ENCODE results near the gene NSD1. TPM values are rescaled to one million over a fixed set of nuclear protein-coding genes. Genes with fewer than 3 reads are reported as not detected.

NSD1 gene
- total and polyA plus RNA-seq, 2 of the 4 experiments (the other 2 are of a cell fraction) = 7.7 to 31.0 TPM

DNA sequence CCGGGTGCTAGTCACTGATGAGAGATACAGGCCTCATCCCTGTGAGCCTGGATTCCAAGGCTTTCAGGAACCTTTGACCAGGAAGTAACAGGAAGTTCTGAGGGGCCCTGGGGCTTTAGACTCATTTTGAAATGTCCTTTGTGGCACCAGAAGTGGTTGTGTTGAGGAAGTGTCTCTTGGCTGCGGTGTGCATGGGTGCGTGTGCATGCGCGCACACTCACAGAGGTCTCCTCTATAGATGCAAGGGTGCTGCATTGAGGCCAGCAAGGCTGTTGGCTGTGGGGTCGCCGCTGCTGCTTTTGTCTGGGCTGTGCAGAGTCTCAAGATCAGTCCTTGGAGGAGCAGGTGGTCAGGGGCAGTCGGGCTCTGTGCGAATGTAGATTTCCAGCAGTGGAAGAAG is 162.4 kb downstream of the NSD1 start:
- H3K4me1 ChIP-seq (ENCODE audit: control insufficient read depth, insufficient read depth, low read length) = peaks cover 5% of the 10 kb centered on the region; the same call in 1 of the 2 replicates
- intact Hi-C loops (cut with micrococcal nuclease) = no loop called here
- no peak overlapping the region for H2BK120ac ChIP-seq (ENCODE audit: low read depth, low read length)
- H2AK5ac ChIP-seq (ENCODE audit: low read depth, low read length) = no peak overlapping the region
- no peak overlapping the region for H3K27ac ChIP-seq (ENCODE audit: insufficient read depth, low read length)
- H4K91ac ChIP-seq (ENCODE audit: insufficient read depth, low read depth, low read length) = no peak overlapping the region
- no peak for ATAC-seq (ENCODE audit: low read depth)
- no peak for TF ChIP-seq BHLHE40 (IDR thresholded peaks at IDR 0.05; ENCODE audit: low read depth, low read length)
- TF ChIP-seq MAZ (IDR thresholded peaks at IDR 0.05; ENCODE audit: borderline replicate concordance, low read depth, low read length) = no peak
- no peak overlapping the region for H4K8ac ChIP-seq (ENCODE audit: low read depth in 2 of 2, low read length in 2 of 2)
- no peaks in the 10 kb centered on the region for H3K9me3 ChIP-seq (ENCODE audit: control insufficient read depth, insufficient read depth, low read length)
- H3K27me3 ChIP-seq (ENCODE audit: control insufficient read depth, insufficient read depth, low read length) = no peaks in the 10 kb centered on the region
- H2AK9ac ChIP-seq (replicated peaks; ENCODE audit: low read depth, low read length, poor library complexity) = no peak overlapping the region
- DNase-seq = no peak
- H3K9ac ChIP-seq (ENCODE audit: low read depth, low read length) = no peak overlapping the region
- H3K9me1 ChIP-seq (ENCODE audit: insufficient read depth, low read length) = no peaks in the 10 kb centered on the region
- H3K14ac ChIP-seq (replicated peaks; ENCODE audit: low read depth, low read length) = no peak overlapping the region
- CTCF ChIA-PET = no interaction called here
- BruUV-seq (replicated peaks) = no TSS peak
- H2BK20ac ChIP-seq (ENCODE audit: low read depth, low read length) = no peak overlapping the region
- H4K20me1 ChIP-seq (ENCODE audit: insufficient read depth, low read length) = no peaks in the 10 kb centered on the region
- no peak overlapping the region for H3K18ac ChIP-seq (ENCODE audit: low read depth, low read length)
- no peak overlapping the region for H3K4me2 ChIP-seq (ENCODE audit: low read depth, low read length)
- POLR2A ChIA-PET (ENCODE audit: unreplicated experiment) = no interaction called here
- no peak overlapping the region for H3K4ac ChIP-seq (ENCODE audit: low read depth, low read length)
- WGBS, 2 experiments (ENCODE audit: extremely low coverage in 2 of 2, insufficient read length in 1 of 2) = 98% methylated on average over 7 of the region's 9 CpGs; no CpG with 5 or more reads in 1 of the 2 experiments
- H3K36me3 ChIP-seq (ENCODE audit: control insufficient read depth, insufficient read depth, low read length) = peaks cover 47% of the 10 kb centered on the region
- H2BK5ac ChIP-seq (ENCODE audit: low read depth, low read length, poor library complexity, severe bottlenecking) = no peak overlapping the region
- dilution Hi-C loops (cut with HindIII; ENCODE audit: low sequenced_read_pairs, unreplicated experiment) = no loop called here
- in situ Hi-C loops (cut with MboI; ENCODE audit: low sequenced_read_pairs) = no loop called here
- H3K79me1 ChIP-seq (ENCODE audit: low read depth in 1 of 2, low read length in 2 of 2) = peaks cover 5 to 22% of the 10 kb centered on the region in 2 experiments; a peak in 3 of 4 replicates
- H3K23ac ChIP-seq (ENCODE audit: low read depth, low read length) = no peak overlapping the region
- no peak overlapping the region for H3K56ac ChIP-seq (ENCODE audit: extremely low read depth, insufficient read depth, low read length)
- H2AFZ ChIP-seq (replicated peaks; ENCODE audit: low read length, poor library complexity) = no peak overlapping the region
- no peak overlapping the region for H4K5ac ChIP-seq (ENCODE audit: low read depth, low read length)
- H2BK15ac ChIP-seq (ENCODE audit: low read depth, low read length) = no peak overlapping the region
- H3K4me3 ChIP-seq (ENCODE audit: insufficient read depth, low read depth, low read length) = no peak overlapping the region

Measured in IMR-90 (cell line).